Measurements from ENCODE around the gene RNF222.
A peak's percentile ranks its signal among the peaks of the same experiment; 100 is the strongest.

The RNF222 gene

DNA sequence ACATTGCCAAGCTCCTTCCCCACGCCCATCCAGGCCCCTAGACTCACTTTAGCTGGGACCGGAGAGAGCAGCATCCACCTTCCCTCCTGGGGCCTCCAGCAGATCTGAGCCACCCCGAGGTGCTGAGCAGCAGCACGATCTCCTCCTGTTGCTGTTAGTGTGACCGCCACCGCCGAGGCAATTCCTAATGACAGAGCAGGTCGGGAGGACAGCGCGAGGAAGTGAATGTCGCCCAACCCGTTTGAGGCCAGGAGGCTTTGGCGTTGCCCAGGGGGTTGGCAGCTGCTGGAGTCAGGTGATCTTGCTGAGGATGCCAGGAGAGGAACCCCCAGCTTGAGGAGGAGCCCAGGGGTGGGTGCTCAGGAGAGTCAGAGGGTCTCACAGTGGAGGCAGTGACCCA, at the start of gene RNF222:
RNF222 (minus strand) TSS at position 192 of the 400 bp plus-strand sequence. CDS start 4,366 bp downstream, outside the sequence.
- DNase-seq (ENCODE audit: insufficient read length, low spot score) = no peak
- no peak for FAIRE-seq

DNA sequence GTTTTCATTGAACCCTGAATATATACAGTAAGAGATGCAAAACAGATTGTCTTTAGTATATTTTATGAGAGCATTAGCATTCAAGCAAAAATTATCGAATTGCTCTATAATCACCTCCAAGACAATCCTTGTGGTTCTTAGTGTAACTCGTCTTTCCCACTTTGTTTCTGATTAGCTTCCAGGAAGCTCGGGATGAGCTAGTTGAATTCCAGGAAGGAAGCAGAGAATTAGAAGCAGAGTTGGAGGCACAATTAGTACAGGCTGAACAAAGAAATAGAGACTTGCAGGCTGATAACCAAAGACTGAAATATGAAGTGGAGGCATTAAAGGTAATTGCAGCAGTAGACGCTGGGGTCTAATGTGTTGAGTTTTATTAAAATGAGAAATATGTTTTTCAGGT, 47.9 kb upstream of the RNF222 start:
- DNase-seq (ENCODE audit: insufficient read length, low spot score) = no peak
- peak; percentile 47 for FAIRE-seq

DNA sequence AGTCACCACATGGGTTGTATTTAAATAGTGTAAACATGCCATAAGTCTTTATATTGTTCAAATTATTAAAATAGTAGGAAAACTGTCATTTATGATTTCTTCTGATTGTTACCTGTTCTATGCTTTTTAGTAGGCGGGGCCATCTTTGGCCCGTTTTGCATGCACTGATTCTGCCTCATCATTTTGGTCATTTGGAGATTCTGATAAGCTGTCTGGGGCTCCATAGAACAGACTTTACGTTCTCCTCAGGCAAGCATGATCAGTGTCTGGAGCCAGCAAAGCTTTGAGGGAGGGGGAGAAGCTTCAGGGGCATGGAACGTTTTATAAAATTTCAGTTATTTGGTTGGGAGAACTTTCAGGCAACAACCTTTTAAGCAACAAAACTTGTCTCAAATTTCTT, 46.9 kb upstream of the RNF222 start:
- FAIRE-seq = no peak
- DNase-seq (ENCODE audit: insufficient read length, low spot score) = no peak

DNA sequence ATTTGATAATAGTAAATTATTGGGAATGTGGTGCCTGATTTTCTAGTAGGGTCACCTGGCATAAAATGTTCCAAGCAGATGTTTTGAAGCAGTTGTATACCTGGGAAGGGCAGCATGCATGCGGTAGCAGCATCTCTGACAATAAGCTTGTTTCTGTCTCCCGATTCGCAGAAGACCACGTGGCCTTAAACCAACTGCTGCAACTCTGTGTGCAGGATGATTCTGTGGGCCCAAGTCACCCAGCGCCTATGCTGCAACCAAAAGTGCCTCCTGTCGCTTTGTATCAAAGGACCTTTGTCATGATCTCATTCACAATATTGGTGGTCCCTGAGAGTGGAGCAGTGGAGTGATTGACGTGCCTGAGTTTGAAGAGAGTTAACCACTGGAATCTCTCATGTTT, 46.1 kb upstream of the RNF222 start:
- DNase-seq (ENCODE audit: insufficient read length, low spot score) (no peak), FAIRE-seq (no peak)

GRCh38 chr17:8442310-8442709, 44.7 kb upstream of the RNF222 start:
- FAIRE-seq (no peak), DNase-seq (ENCODE audit: insufficient read length, low spot score) (no peak)

DNA sequence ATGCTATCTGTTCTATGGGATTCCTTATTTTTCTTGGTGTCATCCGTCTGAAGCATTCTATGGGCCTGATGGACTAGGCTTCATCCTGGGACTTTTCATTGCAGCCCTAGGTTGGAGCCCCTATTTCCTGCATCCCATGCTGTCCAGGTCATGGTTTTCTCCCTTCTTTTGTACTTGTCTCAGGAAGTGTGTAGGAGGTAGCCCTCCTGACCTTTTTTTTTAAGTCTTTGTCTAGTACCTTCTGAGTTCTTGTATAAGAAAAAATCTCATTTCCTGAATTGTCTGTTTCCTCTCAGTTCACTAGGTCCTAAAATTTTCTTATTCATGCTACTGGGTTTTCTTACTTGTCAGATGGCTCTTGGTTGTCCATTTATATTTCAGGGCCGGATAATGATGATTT, 44.1 kb upstream of the RNF222 start:
- no peak for FAIRE-seq
- no peak for DNase-seq (ENCODE audit: insufficient read length, low spot score)

- FAIRE-seq = no peak
- no peak for DNase-seq (ENCODE audit: insufficient read length, low spot score)
These were observed 42.1 kb upstream of the RNF222 start for GRCh38 chr17:8439681-8440080.

GRCh38 chr17:8438441-8438840, 40.8 kb upstream of the RNF222 start:
- FAIRE-seq = no peak

GRCh38 chr17:8436844-8437171, 39.2 kb upstream of the RNF222 start:
- FAIRE-seq (no peak), DNase-seq (ENCODE audit: insufficient read length, low spot score) (no peak)

More at GRCh38 chr17:8438441-8438840, 40.8 kb upstream of the RNF222 start:
- no peak for DNase-seq (ENCODE audit: insufficient read length, low spot score)

- DNase-seq (ENCODE audit: insufficient read length, low spot score) (peak; percentile 17), FAIRE-seq (peak; percentile 61)
These were observed 38.7 kb upstream of the RNF222 start for GRCh38 chr17:8436169-8436843.

- peak; percentile 92 for FAIRE-seq
These were observed 37.9 kb upstream of the RNF222 start, which contains the start of gene NDEL1 for GRCh38 chr17:8435245-8436168. Gene NDEL1 (plus strand): TSS chr17:8435884. CDS start chr17:8444272, 8,388 bp downstream.

DNA sequence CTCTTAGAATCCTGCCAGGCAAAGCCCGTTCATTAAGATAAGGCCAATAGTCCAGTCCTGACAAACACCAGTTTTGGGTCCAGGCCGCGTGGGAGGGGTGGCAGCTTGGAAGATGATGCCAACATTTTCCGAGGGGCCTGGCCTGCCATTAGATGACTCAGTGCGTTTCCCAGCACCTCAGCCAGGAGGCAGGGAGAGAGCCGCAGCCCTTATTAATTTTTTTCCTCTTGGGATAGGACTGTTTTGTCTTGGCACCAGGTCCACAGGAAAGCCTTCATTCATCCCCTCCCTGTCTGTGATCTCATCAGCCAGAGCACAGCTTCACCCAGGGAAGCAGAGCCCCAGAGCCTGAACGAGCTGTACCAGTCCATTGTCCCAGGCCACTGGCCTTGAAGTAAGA, 33.3 kb upstream of the RNF222 start:
- DNase-seq (ENCODE audit: insufficient read length, low spot score) (no peak), FAIRE-seq (no peak)

More at GRCh38 chr17:8435245-8436168, 37.9 kb upstream of the RNF222 start, which contains the start of gene NDEL1:
- DNase-seq (ENCODE audit: insufficient read length, low spot score) = peak; percentile 99

DNA sequence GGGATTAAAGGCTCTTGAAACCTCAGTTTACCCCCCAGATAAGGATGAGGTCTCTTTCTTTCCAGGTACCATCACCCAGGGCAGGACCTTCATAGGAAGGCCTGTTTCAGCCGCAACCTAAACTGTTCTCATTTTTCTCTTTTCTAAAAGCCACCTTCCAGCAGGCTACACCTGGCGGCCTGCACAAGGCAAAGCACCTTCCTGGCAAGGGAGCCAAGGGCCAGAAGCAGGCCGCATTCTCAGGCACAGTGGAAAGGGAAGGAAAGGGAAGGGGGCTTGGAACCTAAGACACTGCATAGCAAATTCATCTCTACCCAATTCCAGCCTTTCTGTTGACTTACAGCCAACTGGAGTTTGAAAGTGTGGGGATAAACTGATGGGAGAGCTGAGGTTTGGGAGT, 29.2 kb upstream of the RNF222 start:
- no peak for FAIRE-seq

DNA sequence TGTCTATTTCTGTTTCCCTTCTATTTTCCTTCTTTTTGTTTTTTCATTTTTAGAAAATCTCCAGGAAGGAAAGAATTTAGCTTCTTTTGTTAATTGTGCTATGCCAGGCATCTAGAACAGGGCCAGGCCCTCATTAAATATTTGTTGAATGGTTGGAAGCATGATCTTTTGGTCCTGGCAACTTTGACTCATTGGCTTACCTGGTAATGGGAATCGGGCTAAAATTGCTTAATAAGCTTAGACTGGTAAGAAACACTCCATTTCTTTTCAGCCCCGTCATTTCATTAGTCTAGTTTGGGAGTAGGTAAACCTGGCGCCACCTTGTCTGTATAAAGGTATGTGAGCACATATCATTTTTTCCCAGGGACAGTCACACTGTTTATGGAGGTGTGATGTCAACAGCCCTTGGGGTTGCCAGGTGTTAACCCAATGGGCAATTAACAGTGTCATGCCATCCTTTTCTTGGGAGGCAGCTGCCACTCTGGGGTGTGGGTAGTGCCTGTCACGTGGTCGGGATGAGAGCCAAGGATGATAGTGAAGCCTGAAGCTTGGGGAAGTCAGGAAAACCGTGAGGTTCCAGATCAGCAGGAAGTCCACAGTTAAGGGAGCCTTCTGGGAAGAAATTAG, 28.6 kb upstream of the RNF222 start:
- no peak for FAIRE-seq
- no peak for DNase-seq (ENCODE audit: insufficient read length, low spot score)

More for the DNA sequence above, 29.2 kb upstream of the RNF222 start:
- DNase-seq (ENCODE audit: insufficient read length, low spot score) = no peak

- no peak for FAIRE-seq
- no peak for DNase-seq (ENCODE audit: insufficient read length, low spot score)
These were observed 23.9 kb upstream of the RNF222 start for GRCh38 chr17:8421571-8421970.

DNA sequence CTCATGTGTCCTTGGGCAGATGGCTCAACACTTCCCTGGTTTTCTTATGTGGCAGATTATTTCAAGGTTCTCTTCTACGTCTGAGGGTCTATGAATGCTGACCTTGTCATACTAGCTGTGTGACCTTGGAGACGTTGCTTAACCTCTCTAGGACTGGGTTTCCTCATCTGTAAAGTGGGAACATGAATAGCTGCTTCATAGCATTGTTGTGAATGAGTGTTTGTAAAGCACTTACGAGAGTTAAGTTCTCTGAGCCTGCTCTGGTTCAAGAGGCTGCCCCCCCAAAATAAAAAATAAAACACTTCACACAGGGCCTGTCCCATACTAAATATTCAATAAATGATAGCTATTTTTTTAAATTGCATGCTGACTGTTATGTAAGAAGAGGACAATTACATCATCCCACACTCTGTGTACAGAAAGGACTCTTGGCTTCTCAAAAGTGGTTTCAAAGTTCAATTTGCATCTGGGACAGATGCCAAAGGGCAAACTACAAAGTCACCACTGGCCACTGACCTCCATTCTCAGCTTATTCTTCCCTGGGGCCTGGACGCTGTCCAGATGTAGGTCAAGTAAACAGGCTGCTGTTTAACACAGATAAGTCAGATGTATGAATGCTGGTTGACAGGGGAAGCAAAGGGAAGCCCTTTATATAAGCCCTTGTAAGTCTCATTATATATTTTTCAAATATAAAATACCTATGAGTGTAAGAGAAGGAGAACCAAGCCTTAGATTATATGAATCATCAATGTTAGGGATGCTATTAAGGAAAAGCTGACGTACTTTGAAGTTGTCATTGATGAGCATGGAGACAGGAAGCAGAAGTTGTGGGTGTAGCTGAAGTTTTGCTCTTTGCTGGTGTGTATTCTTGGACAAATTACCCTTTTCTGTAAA, 22.7 kb upstream of the RNF222 start:
- FAIRE-seq = no peak
- DNase-seq (ENCODE audit: insufficient read length, low spot score) = no peak

- DNase-seq (ENCODE audit: insufficient read length, low spot score) = no peak
- FAIRE-seq = no peak
These were observed 21.7 kb upstream of the RNF222 start for GRCh38 chr17:8419305-8419704.

DNA sequence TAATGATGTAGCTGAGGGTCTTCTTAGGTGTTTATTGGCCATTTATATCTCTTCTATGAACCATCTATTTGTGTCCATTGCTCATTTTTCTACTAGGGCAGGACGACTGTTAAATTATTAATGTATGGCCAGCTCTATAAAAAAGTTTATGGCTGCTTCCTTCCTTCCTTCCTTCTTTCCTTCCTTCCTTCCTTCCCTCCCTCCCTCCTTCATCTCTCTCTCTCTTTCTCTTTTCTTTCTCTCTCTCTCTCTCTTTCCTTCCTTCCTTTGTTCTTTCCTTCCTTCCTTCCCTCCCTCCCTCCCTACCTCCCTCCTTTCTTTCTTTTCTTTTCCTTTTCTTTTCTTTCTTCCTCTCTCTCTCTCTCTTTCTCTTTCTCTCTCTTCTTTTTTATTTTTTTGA, 20.8 kb upstream of the RNF222 start:
- DNase-seq (ENCODE audit: insufficient read length, low spot score) (no peak), FAIRE-seq (no peak)

DNA sequence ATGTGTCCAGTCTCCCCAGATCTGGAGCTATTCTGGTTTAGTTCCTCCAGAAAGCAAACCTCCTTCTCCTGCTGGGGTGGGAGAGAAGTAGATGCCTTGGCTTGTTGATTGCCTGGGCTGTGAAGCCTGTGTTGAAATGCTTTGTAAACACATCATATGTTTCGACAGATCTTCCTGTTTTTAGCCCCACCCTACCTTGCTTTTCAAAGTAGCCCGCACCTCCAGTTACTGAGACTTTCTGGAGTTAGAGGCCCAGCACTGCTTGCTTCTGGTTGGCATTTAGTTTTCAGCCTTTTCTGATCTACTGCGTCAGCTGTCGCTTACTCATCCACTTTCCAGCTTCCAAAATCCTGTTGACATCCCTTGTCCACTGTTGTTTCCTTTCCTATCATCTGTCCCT, 20.2 kb upstream of the RNF222 start:
- FAIRE-seq = no peak
- no peak for DNase-seq (ENCODE audit: insufficient read length, low spot score)

DNA sequence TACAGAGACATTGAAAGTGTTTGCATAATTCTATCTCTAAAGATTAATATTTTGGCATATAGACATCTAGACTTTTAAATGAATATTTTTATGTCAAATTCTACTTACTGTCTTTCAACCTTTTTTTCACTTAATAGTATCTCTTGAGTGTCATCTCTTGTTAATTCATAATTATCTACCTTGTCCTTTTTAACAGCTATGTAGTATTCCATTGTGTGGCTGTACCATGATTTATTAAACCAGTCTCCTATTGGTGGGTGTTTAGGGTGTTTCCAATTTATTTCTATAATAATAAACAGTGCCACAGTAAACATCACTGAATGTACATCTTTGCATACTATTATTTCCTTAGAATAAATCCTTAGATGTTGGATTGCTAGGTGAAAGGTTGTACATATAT, 16.3 kb upstream of the RNF222 start:
- FAIRE-seq (no peak), DNase-seq (ENCODE audit: insufficient read length, low spot score) (no peak)
